ENCODE results near the gene KCNQ1.

- TF ChIP-seq CTCF (IDR thresholded peaks at IDR 0.05) (no peak), POLR2AphosphoS5 (IDR thresholded peaks at IDR 0.05) (no peak)
Measured at GRCh38 chr11:2799881-2800654, 355.3 kb downstream of the KCNQ1 start.

Measured in gastroesophageal sphincter (tissue), 3 donors.